ENCODE measurements around the gene SLC24A2.
"Not testable (repeated sequence)": the region's sequence is repeated elsewhere in the genome, so short reads cannot be mapped to it uniquely, and the experiment has no call there.

Gene SLC24A2

GRCh38 chr9:19788614-19789271 lies at the start of gene SLC24A2:
Gene SLC24A2, minus strand, starts transcription at chr9:19789037.
- no peak for FAIRE-seq

- not testable (repeated sequence) for FAIRE-seq
Measured at GRCh38 chr9:19833331-19833730, 44.5 kb upstream of the SLC24A2 start.

- no peak for FAIRE-seq
Measured at GRCh38 chr9:19830796-19831195, 42.0 kb upstream of the SLC24A2 start.

GRCh38 chr9:19828576-19829109 lies 39.8 kb upstream of the SLC24A2 start:
- FAIRE-seq, result no peak

GRCh38 chr9:19816769-19817168 lies 27.9 kb upstream of the SLC24A2 start:
- no peak for FAIRE-seq

GRCh38 chr9:19812194-19812593 lies 23.4 kb upstream of the SLC24A2 start:
- no peak for FAIRE-seq

- FAIRE-seq, result no peak
Measured at GRCh38 chr9:19809422-19810269, 20.8 kb upstream of the SLC24A2 start.

GRCh38 chr9:19807182-19807892 lies 18.5 kb upstream of the SLC24A2 start:
- no peak for FAIRE-seq

- no peak for FAIRE-seq
Measured at GRCh38 chr9:19804431-19804830, 15.6 kb upstream of the SLC24A2 start.

- no peak for FAIRE-seq
Measured at GRCh38 chr9:19800884-19801283, 12.0 kb upstream of the SLC24A2 start.

- FAIRE-seq, result no peak
Measured at GRCh38 chr9:19799784-19800183, 10.9 kb upstream of the SLC24A2 start.

GRCh38 chr9:19788152-19788551 lies 685 bp downstream of the SLC24A2 start:
- no peak for FAIRE-seq

- FAIRE-seq, result no peak
Measured at GRCh38 chr9:19787672-19788071, 1.2 kb downstream of the SLC24A2 start.

GRCh38 chr9:19785230-19785629 lies 3.6 kb downstream of the SLC24A2 start:
- no peak for FAIRE-seq

GRCh38 chr9:19784136-19784535 lies 4.7 kb downstream of the SLC24A2 start:
- FAIRE-seq, result no peak

- no peak for FAIRE-seq
Measured at GRCh38 chr9:19783500-19783899, 5.3 kb downstream of the SLC24A2 start.

- FAIRE-seq, result no peak
Measured at GRCh38 chr9:19782005-19782404, 6.8 kb downstream of the SLC24A2 start.

- no peak for FAIRE-seq
Measured at GRCh38 chr9:19781240-19781639, 7.6 kb downstream of the SLC24A2 start.

GRCh38 chr9:19771446-19771845 lies 17.4 kb downstream of the SLC24A2 start:
- FAIRE-seq, result no peak

GRCh38 chr9:19770973-19771372 lies 17.9 kb downstream of the SLC24A2 start:
- FAIRE-seq, result no peak

GRCh38 chr9:19769213-19769612 lies 19.6 kb downstream of the SLC24A2 start:
- FAIRE-seq, result no peak

- FAIRE-seq, result no peak
Measured at GRCh38 chr9:19768798-19769197, 20.0 kb downstream of the SLC24A2 start.

- no peak for FAIRE-seq
Measured at GRCh38 chr9:19759066-19759465, 29.8 kb downstream of the SLC24A2 start.

Measured in G401.6 (cell line).